ENCODE data around the gene LRRTM2.
"Not testable (repeated sequence)": the region's sequence is repeated elsewhere in the genome, so short reads cannot be mapped to it uniquely, and the experiment has no call there.

The LRRTM2 gene

DNA sequence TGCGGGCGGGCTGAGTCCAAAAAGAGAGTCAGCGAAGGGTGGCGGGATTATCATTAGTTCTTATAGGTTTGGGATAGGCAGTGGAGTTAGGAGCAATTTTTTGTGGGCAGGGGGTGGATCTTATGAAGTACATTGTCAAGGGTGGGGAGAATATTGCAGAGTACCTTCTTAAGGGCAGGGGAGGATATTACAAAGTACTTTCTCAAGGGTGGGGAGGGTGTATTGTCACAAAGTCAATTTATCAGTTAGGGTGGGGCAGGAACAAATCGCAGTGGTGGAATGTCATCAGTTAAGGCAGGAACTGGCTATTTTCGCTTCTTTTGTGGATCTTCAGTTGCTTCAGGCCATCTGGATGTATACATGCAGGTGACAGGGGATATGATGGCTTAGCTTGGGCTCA, 40.3 kb downstream of the LRRTM2 start:
- FAIRE-seq: not testable (repeated sequence)

DNA sequence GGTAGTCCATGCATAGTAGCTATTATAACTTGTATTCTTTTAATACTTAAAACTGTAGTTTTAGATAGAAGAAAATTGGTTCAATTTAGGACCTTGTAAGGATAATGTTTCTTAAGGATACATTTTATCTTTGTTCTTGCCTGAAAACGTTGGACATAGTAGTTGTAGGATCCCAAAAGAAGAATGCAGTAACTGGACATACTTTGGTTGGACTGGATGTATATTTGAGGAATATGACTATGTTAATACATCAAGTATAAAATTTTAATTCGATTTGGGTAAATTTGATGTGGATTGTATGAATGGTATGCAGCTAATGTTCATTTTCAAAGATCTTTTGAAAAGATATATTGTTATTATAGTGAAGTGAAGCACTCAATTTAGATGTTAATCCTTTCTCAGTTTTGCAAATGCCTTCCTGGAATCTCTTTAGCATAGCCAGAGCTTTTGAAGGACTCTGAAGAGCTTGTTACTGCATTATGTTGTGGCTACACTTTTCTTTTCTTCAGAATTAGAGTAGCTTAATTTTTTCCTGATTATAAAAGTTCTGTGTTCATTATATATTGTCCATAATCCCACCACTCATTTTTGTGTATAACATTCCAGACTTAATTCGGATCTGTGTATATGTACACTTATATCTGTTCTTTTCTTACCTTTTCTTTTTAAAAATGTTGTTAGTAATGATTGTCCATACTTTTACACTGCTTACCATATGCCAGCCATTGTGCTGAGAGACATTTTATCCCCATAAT, 41.2 kb downstream of the LRRTM2 start:
- no peak for FAIRE-seq

- FAIRE-seq: peak; percentile 51
Observed at GRCh38 chr5:138833080-138833479, 42.1 kb downstream of the LRRTM2 start.

DNA sequence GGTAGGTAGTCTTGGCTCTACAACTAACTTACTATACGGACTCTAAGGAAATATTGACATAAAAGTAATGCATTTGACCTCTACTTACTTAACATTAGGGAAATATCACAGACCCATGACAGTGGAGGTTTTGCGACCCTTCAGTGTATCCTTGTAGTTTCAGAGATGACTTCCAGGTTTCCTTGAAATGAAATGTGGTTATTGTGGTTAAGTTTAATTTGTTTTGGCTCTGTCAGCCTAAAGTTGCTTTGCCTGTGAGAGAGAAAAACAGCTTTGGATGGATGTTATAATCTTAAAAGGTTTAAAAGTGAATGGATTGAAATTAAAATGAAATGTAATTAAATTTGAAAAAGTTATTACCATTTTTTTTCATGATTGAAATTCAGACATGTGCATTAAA, 42.9 kb downstream of the LRRTM2 start:
- no peak for FAIRE-seq

DNA sequence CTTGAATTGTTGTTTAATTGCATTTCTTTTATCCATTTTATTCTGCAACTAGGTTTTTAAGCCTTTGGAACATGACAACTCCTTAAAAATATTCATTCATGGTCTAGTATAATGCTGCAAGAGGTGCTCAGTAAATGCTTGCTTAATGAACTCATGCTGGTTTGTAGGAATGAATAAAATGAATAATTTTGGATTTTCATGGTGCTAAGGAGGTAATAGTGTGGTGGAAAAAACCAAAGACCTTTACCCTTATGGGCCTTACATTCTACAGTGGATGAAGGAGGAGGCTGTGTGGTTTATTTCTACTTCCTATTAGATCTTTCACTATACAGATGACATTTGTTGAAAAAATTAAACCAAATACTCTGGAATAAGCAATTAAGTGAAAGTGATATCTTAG, 43.4 kb downstream of the LRRTM2 start:
- no peak for FAIRE-seq

GRCh38 chr5:138829341-138829740, 45.8 kb downstream of the LRRTM2 start:
- FAIRE-seq: no peak

- no peak for FAIRE-seq
Observed at GRCh38 chr5:138828556-138828955, 46.6 kb downstream of the LRRTM2 start.

DNA sequence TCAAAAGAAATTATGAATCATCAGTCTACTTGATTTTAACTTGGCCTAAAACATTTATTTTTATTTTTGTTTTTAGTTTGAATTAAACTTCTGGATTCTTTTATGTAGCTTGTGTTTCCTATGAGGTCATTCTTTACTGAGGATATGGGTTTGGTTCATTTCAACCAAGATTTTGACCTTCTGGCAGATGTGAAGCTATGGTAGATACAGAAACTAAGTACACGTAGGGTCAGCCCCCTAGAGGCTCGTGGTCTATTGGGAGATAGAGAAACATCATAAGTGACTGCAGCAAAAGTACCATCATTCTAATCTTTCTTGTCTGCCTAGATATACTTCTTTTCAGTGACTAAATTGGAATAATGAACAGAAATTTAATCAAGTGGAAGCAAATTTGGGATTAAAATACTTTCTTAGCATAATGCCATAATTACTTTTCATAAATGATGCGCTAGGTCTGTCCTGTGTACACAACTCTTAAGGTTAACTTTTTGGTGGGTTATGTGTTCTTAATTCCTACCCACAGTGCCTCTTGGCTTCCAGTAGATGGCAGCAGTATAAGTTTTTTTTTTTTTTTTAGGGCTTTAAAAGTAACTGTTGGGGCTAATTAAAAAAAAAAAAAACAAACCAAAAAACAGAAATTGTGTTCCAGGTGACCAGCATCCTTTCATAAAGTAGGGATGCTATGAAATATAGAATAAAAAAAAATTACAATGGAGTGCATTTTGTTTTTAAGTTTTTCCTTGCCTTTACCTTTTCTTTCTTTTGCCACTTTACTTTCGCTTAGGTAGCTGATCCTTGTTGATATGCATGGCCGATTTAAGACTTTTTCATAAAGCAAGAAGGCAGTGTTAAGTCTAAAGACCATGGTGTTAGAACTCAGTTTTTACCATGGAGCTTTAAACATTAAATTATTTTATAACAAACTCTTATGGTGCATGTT, 49.9 kb downstream of the LRRTM2 start:
- peak; percentile 61 for FAIRE-seq

GRCh38 chr5:138824516-138824915, 50.6 kb downstream of the LRRTM2 start:
- FAIRE-seq: no peak

DNA sequence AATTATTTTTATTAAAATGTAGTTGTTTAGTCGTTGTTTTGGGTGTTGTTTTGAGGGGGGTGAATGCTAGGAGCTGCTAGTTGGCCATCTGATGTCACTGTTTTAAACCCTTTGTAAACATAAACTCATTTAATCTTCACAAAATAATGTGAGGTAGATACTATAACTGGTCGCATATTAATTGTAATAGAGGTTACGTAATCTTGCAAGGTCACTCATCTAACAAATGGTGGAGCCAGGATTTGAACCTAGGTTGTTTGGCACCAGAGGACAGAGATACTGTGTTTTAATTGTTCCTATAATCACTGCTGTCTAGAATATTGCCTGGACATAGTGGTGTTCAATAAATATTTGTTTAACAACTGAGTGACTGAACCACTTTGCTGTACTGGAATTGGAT, 54.4 kb downstream of the LRRTM2 start:
- no peak for FAIRE-seq

GRCh38 chr5:138819081-138819480, 56.1 kb downstream of the LRRTM2 start:
- no peak for FAIRE-seq

All from islet of Langerhans (tissue), 1 donor.